Stimulated activated CD4-positive, alpha-beta T cell treated with anti-CD3 and anti-CD28 coated beads, Interleukin-2, amount 100 ng/mL, for 24 hours (primary cell): Measurements from ENCODE around the gene GGA1.

Experiments used
- DNase-seq, 2 donors: peaks; one replicate each; pipeline ENCODE4 v3.0.0-alpha.2; 2020

The GGA1 gene

GRCh38 chr22:37608477-37609239 lies at the start of gene GGA1:
GGA1 (plus strand) TSS chr22:37608834; CDS start chr22:37608861, 27 bp downstream.
- peak; percentile 94 to 95 for DNase-seq

GRCh38 chr22:37559521-37559900 lies 49.1 kb upstream of the GGA1 start:
- no peak for DNase-seq

GRCh38 chr22:37559901-37560607 lies 48.6 kb upstream of the GGA1 start, which contains the start of gene CDC42EP1:
CDC42EP1 (plus strand) TSS chr22:37560480; CDS start chr22:37566350, 5,870 bp downstream.
- no peak for DNase-seq

- DNase-seq: no peak
These were observed 47.9 kb upstream of the GGA1 start for GRCh38 chr22:37560608-37561211.

GRCh38 chr22:37561212-37562048 lies 47.2 kb upstream of the GGA1 start:
- peak; percentile 89 to 91 for DNase-seq

GRCh38 chr22:37562049-37562875 lies 46.4 kb upstream of the GGA1 start:
- no peak for DNase-seq

- DNase-seq: no peak
These were observed 45.2 kb upstream of the GGA1 start for GRCh38 chr22:37563153-37564081.

GRCh38 chr22:37564111-37564711 lies 44.4 kb upstream of the GGA1 start:
- no peak for DNase-seq

- no peak for DNase-seq
These were observed 42.8 kb upstream of the GGA1 start for GRCh38 chr22:37565830-37566229.

- DNase-seq: peak; percentile 30 to 42
These were observed 42.3 kb upstream of the GGA1 start for GRCh38 chr22:37566329-37566837.

- DNase-seq: peak; percentile 92 to 96
These were observed 41.5 kb upstream of the GGA1 start for GRCh38 chr22:37566903-37567798.

GRCh38 chr22:37568012-37568411 lies 40.6 kb upstream of the GGA1 start:
- no peak for DNase-seq

GRCh38 chr22:37568448-37569008 lies 40.1 kb upstream of the GGA1 start:
- no peak for DNase-seq

GRCh38 chr22:37569009-37569920 lies 39.4 kb upstream of the GGA1 start:
- DNase-seq: no peak

GRCh38 chr22:37569921-37570660 lies 38.5 kb upstream of the GGA1 start:
- no peak for DNase-seq

- no peak for DNase-seq
These were observed 38.0 kb upstream of the GGA1 start for GRCh38 chr22:37570661-37570976.
